Measurements from ENCODE around the gene FAM193A.
"Not testable (repeated sequence)": the region's sequence is repeated elsewhere in the genome, so short reads cannot be mapped to it uniquely, and the experiment has no call there.

The FAM193A gene

DNA sequence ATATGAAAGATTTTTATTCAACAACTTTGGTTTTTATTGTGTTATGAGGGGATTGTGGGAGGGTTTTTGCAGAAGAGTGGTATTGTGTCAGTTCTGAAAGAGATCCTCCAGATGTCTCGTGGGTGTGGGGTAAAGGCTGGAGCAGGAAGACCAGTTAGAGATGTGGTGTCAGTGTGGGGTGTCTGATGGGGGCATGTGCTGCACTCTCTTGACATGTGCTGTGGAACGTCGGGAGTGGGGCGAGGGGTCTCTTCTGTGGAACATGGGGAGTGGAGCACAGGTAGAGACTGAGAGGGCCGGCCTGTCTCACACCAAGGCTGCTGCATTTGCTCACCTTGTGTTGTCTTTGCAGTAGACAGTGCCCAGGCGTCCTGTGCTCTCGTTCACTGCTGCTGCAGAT lies 37.6 kb downstream of the FAM193A start:
- no peak for DNase-seq (ENCODE audit: low read depth in 3 of 3)

DNA sequence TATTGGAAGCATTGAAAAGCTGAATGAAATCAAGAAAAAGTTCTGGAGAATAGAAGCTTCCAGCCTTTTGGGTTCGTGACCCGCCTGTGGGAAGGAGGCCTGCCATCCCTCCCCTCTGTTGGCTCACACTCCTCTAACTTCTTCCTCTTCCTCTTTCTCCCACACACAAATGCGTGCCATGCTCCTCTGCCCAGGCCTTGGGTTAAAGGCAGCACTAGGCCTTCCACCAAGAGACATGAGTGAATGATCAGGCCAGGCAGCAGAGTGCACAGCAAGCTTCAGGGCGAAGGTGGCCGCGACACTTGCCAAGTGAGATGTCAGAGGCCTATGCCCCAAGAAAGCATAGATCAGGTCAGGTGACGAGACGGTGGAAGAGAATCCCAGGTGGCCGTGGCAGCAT lies 38.4 kb downstream of the FAM193A start:
- DNase-seq (ENCODE audit: low read depth in 3 of 3), result no peak

GRCh38 chr4:2576290-2576689 lies 39.8 kb downstream of the FAM193A start:
- DNase-seq (ENCODE audit: low read depth in 3 of 3), result no peak

GRCh38 chr4:2578106-2578505 lies 41.7 kb downstream of the FAM193A start:
- DNase-seq (ENCODE audit: low read depth in 3 of 3), result no peak

GRCh38 chr4:2579910-2580309 lies 43.5 kb downstream of the FAM193A start:
- DNase-seq (ENCODE audit: low read depth in 3 of 3), result no peak

DNA sequence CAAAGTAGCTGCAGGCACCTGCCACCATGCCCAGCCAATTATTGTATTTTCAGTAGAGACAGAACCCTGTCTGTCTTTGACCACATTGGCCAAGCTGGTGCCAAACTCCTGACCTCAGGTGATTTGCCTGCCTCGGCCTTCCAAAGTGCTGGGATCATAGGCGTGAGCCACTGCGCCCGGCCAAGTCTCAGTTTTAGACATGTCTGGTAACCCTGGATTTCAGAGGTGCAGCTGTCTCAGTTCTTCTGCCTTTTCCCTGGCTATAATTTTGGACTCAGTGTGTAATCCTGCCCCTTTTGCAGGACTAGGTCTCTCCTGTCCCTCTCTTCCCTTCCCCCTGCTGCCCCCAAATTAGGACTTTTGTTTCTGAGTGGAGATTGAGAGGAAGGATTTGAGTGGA lies 46.6 kb downstream of the FAM193A start:
- no peak for DNase-seq (ENCODE audit: low read depth in 3 of 3)

DNA sequence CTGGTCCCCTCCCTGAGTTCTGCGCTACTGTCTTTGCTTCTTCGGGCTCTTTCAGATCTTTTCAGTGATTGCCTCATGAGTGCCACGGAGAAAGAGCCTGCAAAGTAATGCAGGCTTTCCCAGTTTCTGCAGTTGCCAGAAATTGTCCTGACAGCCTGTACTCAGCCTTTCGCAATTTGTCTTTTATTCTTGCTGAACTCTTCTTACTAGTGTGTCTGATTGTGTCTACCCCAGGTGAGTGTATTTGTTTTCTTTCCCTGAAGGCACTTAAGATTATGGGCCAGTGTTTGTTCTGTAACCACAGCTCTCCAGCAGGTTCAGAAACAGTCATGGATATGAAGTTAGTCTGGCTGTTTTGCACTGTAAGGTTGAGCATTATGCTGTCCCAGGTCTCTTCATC lies 47.1 kb downstream of the FAM193A start:
- DNase-seq (ENCODE audit: low read depth in 3 of 3), result no peak

GRCh38 chr4:2586502-2586901 lies 50.1 kb downstream of the FAM193A start:
- no peak for DNase-seq (ENCODE audit: low read depth in 3 of 3)

DNA sequence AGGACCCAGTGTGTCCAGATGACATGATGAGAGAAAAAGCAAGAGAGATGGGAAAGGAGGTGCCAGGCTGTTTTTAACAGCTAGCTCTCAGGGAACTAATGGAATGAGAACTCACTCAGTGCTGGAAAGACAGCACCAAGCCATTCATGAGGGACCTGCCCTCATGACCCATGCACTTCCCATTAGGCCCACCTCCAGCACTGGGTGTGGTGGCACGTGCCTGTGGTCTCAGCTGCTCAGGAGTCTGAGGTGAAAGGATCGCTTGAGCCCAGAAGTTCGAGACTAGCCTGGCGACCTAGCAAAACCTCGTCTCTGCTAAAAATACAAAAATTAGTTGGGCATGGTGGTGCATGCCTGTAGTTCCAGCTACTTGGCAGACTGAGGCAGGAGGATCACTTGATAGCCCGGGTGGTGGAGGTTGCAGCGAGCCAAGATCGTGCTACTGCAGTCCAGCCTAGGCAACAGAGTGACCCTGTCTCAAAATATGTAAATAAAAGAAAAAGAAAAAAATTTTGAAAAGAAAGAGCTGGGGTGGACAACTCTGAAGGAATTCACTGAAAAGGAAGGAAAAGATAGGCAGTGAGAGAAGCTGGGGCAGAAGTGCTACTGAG lies 50.9 kb downstream of the FAM193A start:
- no peak for DNase-seq (ENCODE audit: low read depth in 3 of 3)

DNA sequence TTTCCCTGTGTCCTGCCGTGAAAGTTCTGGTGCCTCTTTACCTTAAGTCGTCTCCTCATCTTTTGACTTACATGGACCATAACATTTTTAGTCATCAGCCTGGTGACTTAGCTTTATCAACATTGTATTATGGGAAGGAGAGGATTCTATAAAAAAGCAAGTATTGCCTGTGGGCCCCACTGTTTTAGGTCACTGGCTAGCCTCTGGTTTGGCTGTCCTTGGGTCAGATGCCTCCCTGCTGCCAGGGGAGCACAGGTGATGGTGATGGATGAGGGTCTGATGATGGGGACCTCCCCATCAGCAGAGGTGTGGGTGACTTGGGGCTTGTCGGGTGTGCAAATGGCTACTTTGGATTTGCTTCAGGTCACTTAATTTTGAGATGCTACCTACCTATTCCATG lies 51.8 kb downstream of the FAM193A start:
- DNase-seq (ENCODE audit: low read depth in 3 of 3), result no peak

DNA sequence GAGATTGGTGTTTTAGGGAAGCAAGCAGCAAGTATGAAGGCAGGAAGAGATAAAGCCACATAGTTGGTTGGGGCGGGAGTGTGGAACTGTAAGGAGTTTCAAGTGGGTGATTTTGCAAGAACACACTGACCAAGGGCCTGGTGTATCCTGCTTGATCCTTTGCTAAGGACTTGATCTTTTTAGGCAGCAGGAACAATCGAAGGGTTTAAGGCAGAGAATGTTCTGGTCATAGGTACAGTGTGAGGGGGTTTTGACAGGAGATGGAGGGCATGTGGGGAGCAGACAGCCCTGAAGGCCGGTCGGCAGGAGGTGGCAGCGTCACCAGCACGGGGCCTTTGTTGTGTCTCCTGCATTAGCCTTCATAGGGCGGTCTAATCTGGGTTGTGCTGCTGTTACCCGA lies 54.7 kb downstream of the FAM193A start:
- DNase-seq (ENCODE audit: low read depth in 3 of 3), result no peak

- not testable (repeated sequence) for DNase-seq (ENCODE audit: low read depth in 3 of 3)
These were observed 55.6 kb downstream of the FAM193A start for GRCh38 chr4:2592014-2592413.

DNA sequence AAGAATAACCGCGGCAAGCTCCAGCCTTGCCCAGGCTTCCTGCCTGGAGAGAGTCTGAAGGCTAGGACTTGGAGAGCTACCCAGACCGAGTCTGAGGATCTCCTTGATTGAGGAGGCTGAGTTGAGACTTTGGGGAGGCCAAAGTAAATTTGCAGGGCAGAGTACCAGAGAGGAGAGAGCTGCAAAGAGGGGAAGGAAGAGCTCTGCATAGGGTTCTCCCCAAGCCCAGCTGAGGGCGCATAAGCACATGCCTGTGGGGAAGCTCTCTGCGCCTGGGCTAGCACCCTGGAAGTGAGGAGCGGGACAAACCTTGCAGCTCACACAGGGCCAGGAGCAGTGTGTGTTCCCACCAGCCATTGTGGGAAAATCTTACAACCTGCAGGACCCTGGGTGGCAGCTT lies 56.1 kb downstream of the FAM193A start:
- DNase-seq (ENCODE audit: low read depth in 3 of 3), result no peak

DNA sequence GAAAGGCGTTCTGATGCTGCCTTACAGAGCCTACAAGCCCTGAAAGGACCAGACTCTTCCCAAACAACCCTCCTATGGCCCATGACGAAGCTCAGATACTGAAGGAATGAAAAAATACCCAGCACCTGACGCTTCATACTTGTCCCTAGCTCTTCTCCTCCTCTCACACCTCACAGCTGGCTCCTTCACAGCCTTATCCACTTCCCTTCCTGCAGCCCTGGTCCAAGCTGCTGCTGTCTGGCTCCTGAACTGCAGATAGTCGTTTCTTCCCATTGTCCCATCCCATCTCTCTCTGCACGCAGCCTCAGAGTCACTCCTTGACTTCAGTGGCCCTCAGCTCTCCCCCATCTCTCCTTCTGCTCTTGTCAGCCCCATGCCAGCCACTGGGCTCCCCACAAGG lies 56.6 kb downstream of the FAM193A start:
- no peak for DNase-seq (ENCODE audit: low read depth in 3 of 3)

DNA sequence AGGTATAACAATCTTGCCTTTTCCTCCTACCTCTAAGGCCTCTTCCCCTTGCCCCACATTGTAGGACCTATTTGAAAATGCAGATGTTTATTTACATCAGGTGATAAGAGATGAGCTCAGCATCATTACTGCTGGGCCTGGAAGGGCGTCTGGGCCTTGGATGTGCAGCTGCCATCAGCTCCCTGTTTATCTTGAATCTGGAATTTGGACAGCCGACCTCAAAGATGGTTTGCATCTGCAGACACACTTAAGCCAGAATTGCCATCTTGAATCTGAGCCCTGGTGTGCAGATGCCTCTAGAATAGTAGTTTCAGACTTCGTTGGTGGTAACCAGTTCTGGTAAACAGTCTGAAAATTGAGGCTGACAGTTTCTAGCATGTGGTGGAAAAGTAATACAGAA lies 59.0 kb downstream of the FAM193A start:
- DNase-seq (ENCODE audit: low read depth in 3 of 3), result no peak

GRCh38 chr4:2595952-2596552 lies 59.6 kb downstream of the FAM193A start:
- DNase-seq (ENCODE audit: low read depth in 3 of 3), result no peak

DNA sequence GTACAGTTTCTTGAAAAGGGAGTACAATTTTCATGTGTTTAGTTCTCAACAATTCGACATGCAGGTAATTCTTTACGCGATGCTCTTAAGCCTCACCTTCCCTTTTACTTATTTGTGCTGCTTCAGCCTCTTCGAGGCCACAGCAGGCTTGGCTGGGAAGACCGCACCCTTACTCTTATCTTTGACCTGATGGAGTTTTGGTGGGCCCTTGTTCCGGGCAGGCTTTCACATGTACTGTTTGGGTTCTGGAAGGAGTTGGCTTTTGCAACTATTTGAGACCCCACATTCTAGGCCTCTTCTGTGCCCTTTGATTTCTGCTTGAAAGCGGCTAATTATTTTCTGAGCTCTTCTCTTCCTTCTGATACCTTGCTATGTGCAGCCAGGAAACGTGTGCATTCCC lies 60.2 kb downstream of the FAM193A start:
- DNase-seq (ENCODE audit: low read depth in 3 of 3), result no peak

DNA sequence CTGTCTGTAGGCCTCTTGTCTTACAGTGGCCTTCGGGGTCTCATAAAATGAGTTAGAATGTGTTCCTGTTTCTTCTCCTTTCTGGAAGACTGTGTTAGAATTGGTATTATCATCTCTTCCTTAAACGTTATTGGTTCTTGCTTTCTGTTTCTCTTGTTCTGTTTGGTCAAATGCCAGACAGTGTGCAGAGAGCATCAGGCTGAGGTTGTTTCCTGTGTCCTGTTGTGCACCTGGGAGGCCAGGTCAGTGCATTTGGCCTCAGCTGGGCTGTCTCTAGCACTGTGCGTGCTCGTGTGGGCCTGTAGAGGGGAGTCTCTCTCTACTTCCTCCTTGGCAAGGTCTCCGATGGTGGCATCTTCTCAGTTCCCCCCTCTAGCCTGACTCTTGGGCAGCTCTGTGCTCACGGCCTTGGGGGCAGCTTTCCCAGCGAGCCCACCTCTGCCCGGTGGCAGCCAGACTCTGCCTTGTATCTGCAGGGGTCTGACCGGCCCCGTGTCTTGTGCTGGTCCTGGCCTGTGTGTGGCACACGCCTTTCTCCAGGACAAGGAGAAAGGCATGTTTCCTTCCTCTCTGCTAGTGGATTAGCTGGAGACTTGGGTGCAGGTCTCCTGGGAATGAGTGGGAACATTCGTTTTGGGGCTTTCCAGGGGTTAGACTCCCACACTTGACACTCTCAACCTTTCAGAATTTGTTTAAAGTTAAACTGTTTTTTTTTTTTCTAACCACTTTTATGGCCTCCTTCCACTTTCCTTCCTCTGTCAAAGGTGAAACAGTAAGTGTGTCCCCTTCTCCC lies 62.3 kb downstream of the FAM193A start:
- no peak for DNase-seq (ENCODE audit: low read depth in 3 of 3)

DNA sequence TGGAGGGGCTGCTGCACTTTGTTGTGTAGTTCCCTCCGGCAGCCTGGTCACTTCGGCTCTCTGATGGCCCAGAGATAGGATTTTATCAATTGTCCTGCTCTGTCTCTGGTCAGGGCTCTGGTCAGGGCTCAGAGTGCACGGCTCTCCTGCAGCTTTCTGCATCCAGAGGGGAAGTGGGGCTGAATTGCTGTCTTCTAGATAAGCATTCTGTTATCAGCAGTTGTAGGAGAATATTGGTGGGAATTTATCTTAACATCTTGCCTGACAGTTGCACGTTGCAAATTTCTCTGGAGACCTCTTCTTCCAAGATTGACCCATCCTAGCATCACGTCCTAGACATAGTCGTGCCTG lies 62.8 kb downstream of the FAM193A start:
- no peak for DNase-seq (ENCODE audit: low read depth in 3 of 3)

GRCh38 chr4:2600878-2601277 lies 64.4 kb downstream of the FAM193A start:
- DNase-seq (ENCODE audit: low read depth in 3 of 3), result no peak

- DNase-seq (ENCODE audit: low read depth in 3 of 3), result no peak
These were observed 68.2 kb downstream of the FAM193A start for GRCh38 chr4:2604614-2605013.

DNA sequence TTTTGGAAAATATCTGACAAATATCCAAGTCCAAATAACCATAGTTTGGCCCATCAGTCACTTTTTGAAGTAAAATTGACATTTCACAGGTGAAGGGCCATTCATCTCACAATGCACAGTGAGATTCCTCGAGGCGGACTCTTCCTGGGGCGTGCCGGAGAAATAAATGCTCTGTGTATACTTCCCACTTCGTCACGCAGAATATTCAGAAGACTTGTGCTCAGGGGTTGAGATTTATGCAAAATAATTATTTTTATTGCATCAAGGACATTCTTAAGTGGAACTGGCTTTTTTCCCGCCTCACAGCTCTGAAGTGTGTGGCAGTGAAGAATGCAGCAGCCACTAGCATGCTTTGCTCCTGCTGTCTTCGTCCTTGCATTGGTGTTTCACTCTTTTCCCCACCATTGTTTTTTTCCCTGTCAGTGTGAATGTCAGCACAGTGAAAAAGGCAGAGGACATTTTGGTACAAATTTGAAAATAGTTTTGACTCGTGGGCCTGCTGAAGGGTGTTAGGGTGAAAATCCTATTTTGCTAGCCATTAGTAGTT lies 70.6 kb downstream of the FAM193A start:
- DNase-seq (ENCODE audit: low read depth in 3 of 3), result no peak

GRCh38 chr4:2607822-2608221 lies 71.4 kb downstream of the FAM193A start:
- DNase-seq (ENCODE audit: low read depth in 3 of 3), result no peak

Data from stimulated activated CD4-positive, alpha-beta T cell treated with anti-CD3 and anti-CD28 coated beads, TNF-alpha, amount 100 ng/mL, for 24 hours (primary cell).